Panc1 (cell line): ENCODE data around the gene SBF2. TPM values are rescaled to one million over a fixed set of nuclear protein-coding genes. Genes with fewer than 3 reads are reported as not detected.

Experiments used
- ATAC-seq: fragments of 200-7000 bp; cut with Tn5 transposase; 2 replicates; pipeline ENCODE4 v1.9.1; 2020; ENCODE audit warnings: mild to moderate bottlenecking, moderate library complexity
- BruUV-seq: library from RNA; stranded (reverse); fragments of 400-500 nt; replicated peaks from 2 replicates; lab custom pipeline; 2021; lab: Mats Ljungman, UMichigan
- CTCF ChIA-PET: fragments of 300-600 bp; sonication (Branson Sonifier 250); formaldehyde crosslinking; loops from one replicate; lab custom pipeline; 2022; ENCODE audit warnings: antibody characterized with exemption; lab: Charles Lee
- POLR2A ChIA-PET: fragments of 300-600 bp; sonication (Branson Sonifier 250); formaldehyde crosslinking; loops from one replicate; lab custom pipeline; 2022; ENCODE audit warnings: antibody characterized with exemption; lab: Charles Lee
- DNase-seq: peaks from one replicate; pipeline ENCODE4 v3.0.0-alpha.2; 2010; ENCODE audit warnings: low read depth, low spot score
- H3K27ac ChIP-seq: 2 replicates; pipeline ENCODE4 v1.5.1; 2011; ENCODE audit warnings: mild to moderate bottlenecking, low read length, inconsistent platforms
- H3K27me3 ChIP-seq: fragments of 200-500 bp; sonication (Bioruptor generic); 2 replicates; pipeline ENCODE4 v1.6.0; 2014; ENCODE audit warnings: low read length, inconsistent platforms; ENCODE audit not compliant: control insufficient read depth, insufficient read depth
- H3K36me3 ChIP-seq: fragments of 200-500 bp; sonication (Bioruptor generic); 2 replicates; pipeline ENCODE4 v1.5.1; 2014; ENCODE audit warnings: inconsistent platforms, mild to moderate bottlenecking, low read length, moderate library complexity; ENCODE audit not compliant: control insufficient read depth, insufficient read depth
- H3K4me1 ChIP-seq: 2 replicates; pipeline ENCODE4 v1.5.1; 2011; ENCODE audit warnings: inconsistent platforms, mild to moderate bottlenecking, low read length, moderate library complexity; ENCODE audit not compliant: control insufficient read depth, insufficient read depth
- H3K4me3 ChIP-seq, 2 experiments: 2 replicates each; pipeline ENCODE4 v1.5.1; 2011 to 2012; ENCODE audit warnings: low read depth in 2 of 2, low read length in 2 of 2, mild to moderate bottlenecking in 2 of 2, inconsistent platforms in 1 of 2, moderate library complexity in 1 of 2
- H3K9me3 ChIP-seq: fragments of 200-500 bp; sonication (Bioruptor generic); 2 replicates; pipeline ENCODE4 v1.5.1; 2014; ENCODE audit warnings: low read depth, mild to moderate bottlenecking, inconsistent platforms, low read length, moderate library complexity; ENCODE audit not compliant: control insufficient read depth, insufficient read depth
- POLR2AphosphoS5 ChIP-seq: IDR thresholded peaks from 2 replicates; pipeline ENCODE4 v1.6.1; 2012; ENCODE audit warnings: mild to moderate bottlenecking, low read depth, low read length, moderate library complexity
- SIN3A ChIP-seq: IDR thresholded peaks from 2 replicates; pipeline ENCODE4 v1.6.1; 2012; ENCODE audit warnings: low read depth, mild to moderate bottlenecking, low read length, moderate library complexity, borderline replicate concordance; ENCODE audit not compliant: insufficient read depth
- TCF7L2 ChIP-seq: IDR thresholded peaks from 2 replicates; pipeline ENCODE4 v1.6.1; 2011; ENCODE audit warnings: mild to moderate bottlenecking, low read depth, low read length, inconsistent platforms
- in situ Hi-C: cut with HindIII; loops from 2 replicates; pipeline ENCODE4 v1.10.0; 2016; ENCODE audit warnings: low sequenced_read_pairs, low pct_unique_long_range_greater_than_20kb
- intact Hi-C: fragments of 100-400 bp; cut with micrococcal nuclease; formaldehyde crosslinking; loops from one replicate; pipeline ENCODE4 v1.10.0; 2022; ENCODE audit not compliant: unreplicated experiment
- total RNA-seq: library from RNA; stranded (reverse); gene quantifications from one replicate; pipeline ENCODE4 v1.2.1, GENCODE V29; 2021; ENCODE audit not compliant: unreplicated experiment
- TF ChIP-seq, protein P1 (sequence below), 2 experiments: IDR thresholded peaks; 2 replicates each; pipeline ENCODE4 v1.6.1; 2011 to 2012; ENCODE audit warnings: low read depth in 2 of 2, control low read depth in 1 of 2, low read length in 1 of 2, mild to moderate bottlenecking in 1 of 2, moderate library complexity in 1 of 2; ENCODE audit not compliant: insufficient read depth in 1 of 2
- TF ChIP-seq, protein P2 (sequence below): fragments of 450-650 bp; IDR thresholded peaks from 2 replicates; pipeline ENCODE4 v1.5.1; 2017; ENCODE audit warnings: mild to moderate bottlenecking

Gene SBF2
- total RNA-seq, 1 experiment from 2014 or later: 65.0 TPM

DNA sequence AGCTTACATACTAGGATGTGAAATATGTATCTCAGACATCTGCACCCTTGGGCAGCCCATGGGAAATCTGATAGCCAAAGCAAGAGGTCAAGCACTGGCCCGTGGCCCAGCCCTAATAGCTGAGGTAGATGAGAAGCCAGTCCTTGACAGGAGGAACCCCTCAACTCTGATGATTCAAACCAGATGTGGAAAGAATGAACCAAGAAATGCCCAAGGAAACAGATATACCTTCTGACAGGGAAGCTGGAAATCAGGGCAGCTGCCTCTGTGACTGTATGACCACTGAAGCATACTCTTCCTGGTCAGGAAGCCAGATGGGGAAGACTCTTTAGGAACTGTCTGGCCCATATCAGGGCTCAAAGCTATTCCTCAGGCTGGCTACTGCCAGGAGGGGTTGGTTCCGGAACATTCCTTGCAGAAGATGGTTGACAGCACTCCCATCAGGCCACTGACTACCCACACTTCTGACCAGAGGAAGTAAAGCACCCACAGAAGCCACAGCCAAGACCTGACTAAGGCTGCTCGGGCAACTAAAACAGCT is 506.0 kb downstream of the SBF2 start:
- H3K27me3 ChIP-seq: no peaks in the 10 kb centered on the region
- BruUV-seq: no TSS peak
- ATAC-seq (no peak), DNase-seq (no peak)
- no peaks in the 10 kb centered on the region for H3K9me3 ChIP-seq
- peak overlapping the region; percentile 24 for H3K27ac ChIP-seq
- peaks cover 5% of the 10 kb centered on the region; the same call in 1 of the 2 replicates for H3K36me3 ChIP-seq
- in situ Hi-C loops: no loop called here
- ChIA-PET CTCF (no interaction called here), POLR2A (no interaction called here)
- TF ChIP-seq POLR2AphosphoS5: no peak
- no peak for TF ChIP-seq SIN3A
- no peak for TF ChIP-seq TCF7L2
- TF ChIP-seq, protein P1, sequence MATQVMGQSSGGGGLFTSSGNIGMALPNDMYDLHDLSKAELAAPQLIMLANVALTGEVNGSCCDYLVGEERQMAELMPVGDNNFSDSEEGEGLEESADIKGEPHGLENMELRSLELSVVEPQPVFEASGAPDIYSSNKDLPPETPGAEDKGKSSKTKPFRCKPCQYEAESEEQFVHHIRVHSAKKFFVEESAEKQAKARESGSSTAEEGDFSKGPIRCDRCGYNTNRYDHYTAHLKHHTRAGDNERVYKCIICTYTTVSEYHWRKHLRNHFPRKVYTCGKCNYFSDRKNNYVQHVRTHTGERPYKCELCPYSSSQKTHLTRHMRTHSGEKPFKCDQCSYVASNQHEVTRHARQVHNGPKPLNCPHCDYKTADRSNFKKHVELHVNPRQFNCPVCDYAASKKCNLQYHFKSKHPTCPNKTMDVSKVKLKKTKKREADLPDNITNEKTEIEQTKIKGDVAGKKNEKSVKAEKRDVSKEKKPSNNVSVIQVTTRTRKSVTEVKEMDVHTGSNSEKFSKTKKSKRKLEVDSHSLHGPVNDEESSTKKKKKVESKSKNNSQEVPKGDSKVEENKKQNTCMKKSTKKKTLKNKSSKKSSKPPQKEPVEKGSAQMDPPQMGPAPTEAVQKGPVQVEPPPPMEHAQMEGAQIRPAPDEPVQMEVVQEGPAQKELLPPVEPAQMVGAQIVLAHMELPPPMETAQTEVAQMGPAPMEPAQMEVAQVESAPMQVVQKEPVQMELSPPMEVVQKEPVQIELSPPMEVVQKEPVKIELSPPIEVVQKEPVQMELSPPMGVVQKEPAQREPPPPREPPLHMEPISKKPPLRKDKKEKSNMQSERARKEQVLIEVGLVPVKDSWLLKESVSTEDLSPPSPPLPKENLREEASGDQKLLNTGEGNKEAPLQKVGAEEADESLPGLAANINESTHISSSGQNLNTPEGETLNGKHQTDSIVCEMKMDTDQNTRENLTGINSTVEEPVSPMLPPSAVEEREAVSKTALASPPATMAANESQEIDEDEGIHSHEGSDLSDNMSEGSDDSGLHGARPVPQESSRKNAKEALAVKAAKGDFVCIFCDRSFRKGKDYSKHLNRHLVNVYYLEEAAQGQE (IDR thresholded peaks at IDR 0.05; ENCODE audit: insufficient read depth in 1 of 2, low read depth in 2 of 2, low read length in 1 of 2): no peak
- TF ChIP-seq, protein P2, sequence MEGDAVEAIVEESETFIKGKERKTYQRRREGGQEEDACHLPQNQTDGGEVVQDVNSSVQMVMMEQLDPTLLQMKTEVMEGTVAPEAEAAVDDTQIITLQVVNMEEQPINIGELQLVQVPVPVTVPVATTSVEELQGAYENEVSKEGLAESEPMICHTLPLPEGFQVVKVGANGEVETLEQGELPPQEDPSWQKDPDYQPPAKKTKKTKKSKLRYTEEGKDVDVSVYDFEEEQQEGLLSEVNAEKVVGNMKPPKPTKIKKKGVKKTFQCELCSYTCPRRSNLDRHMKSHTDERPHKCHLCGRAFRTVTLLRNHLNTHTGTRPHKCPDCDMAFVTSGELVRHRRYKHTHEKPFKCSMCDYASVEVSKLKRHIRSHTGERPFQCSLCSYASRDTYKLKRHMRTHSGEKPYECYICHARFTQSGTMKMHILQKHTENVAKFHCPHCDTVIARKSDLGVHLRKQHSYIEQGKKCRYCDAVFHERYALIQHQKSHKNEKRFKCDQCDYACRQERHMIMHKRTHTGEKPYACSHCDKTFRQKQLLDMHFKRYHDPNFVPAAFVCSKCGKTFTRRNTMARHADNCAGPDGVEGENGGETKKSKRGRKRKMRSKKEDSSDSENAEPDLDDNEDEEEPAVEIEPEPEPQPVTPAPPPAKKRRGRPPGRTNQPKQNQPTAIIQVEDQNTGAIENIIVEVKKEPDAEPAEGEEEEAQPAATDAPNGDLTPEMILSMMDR: no peak
- intact Hi-C loops: no loop called here
- peaks cover 18% of the 10 kb centered on the region for H3K4me1 ChIP-seq
- H3K4me3 ChIP-seq: no peak overlapping the region

DNA sequence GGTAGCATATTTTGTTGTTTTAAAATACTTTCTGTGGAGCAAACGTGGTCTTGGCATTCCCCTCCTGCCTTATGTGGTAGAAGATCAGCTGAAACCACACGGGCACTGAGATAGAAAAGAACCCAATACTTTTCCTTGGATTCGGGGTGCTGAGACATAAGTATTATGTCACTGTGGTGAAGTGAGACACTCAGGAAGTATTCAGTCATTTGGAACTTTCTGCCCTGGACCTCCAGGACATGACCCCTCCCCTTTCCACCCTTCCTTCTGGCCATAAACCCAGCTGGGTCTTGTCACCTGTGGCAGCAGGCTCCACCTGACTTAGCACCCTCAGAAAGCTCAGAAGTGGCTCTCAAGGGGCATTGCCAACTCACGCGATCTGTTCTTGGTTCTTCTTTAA is 506.8 kb downstream of the SBF2 start:
- H3K27ac ChIP-seq: peak overlapping the region; percentile 24; the same call in 1 of the 2 replicates
- H3K36me3 ChIP-seq: peaks cover 5% of the 10 kb centered on the region; the same call in 1 of the 2 replicates
- ATAC-seq: no peak
- DNase-seq: no peak
- CTCF ChIA-PET: no interaction called here
- H3K27me3 ChIP-seq: no peaks in the 10 kb centered on the region
- no peaks in the 10 kb centered on the region for H3K9me3 ChIP-seq
- H3K4me3 ChIP-seq: no peak overlapping the region
- intact Hi-C loops: no loop called here
- peaks cover 18% of the 10 kb centered on the region for H3K4me1 ChIP-seq
- in situ Hi-C loops: no loop called here
- TF ChIP-seq, protein P1 (IDR thresholded peaks at IDR 0.05; ENCODE audit: insufficient read depth in 1 of 2, low read depth in 2 of 2, low read length in 1 of 2): no peak
- TF ChIP-seq, protein P2: no peak
- POLR2A ChIA-PET: interaction anchor here (0.6 kb wide), 1 partner anchor 765 kb away, joined by 3 read pairs; no protein-coding TSS in a partner anchor
- no TSS peak for BruUV-seq
